ENCODE data around the gene FCN2.

The FCN2 gene

DNA sequence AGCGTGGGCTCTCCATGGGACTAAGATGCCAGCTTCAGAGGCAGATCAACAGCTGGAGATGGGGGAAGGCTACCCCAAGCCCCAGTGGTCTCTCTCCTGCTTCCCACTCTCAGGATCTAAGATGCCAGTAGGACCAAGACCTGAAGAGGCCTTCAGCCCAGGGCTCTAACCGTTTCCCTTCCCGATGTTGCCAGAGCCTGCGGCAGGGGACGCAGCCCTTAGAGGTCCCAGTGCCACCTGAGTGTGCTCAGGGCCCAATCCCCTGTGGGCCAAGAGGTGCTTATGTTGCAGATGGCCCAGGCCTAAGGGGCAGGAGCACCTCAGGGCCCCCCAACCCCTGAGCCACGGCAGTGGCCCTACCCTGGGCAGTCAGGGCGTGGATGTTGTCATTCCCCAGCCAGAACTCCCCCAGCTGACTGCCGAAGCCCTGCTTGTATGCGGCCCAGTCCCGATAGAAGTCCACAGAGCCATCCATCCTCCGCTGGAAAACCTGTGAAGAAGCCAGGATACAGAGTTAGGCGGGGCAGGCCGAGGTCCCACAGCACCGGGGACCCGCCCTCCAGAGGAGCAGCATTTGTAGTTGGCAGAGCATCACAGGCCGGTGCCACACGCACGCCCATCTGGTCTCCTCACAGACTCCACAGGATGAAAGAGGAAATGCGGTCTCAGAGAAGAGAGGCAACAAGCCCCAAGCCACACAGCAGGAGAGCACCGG is 31.7 kb downstream of the FCN2 start:
- DNase-seq (ENCODE audit: low read depth) = no peak

DNA sequence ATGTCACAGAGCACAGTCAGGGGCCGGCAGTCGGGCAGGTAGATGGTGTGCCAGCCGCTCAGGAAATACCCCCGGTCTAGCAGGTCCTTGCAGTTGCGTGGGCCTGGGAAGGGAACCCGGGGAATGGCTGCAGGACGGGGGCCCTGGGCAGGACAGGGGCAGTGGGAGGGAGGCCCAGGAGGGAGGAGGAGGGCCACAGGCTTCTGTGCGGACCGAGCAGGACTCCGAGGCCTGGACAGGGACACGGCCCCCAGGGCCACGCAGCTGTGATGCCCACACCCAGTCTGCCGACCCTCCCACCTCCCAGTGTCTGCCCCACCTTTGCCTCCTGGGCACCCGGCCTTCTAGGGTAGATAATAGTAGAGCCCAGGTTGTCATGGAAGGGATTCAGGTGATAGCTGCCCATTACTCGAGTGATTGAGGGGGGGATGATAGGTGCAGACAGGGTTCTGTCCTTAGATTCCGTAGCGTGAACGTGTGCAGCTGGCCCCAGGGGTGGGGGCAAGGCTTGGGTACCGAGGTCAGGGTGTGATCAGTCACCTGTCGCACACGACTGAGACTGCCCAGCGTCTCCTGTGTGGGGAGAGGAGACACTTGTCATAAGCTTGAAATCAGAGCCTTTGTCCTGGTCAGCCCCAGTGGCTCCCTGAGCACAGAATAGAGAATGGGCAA is 32.6 kb downstream of the FCN2 start:
- no peak for DNase-seq (ENCODE audit: low read depth)

DNA sequence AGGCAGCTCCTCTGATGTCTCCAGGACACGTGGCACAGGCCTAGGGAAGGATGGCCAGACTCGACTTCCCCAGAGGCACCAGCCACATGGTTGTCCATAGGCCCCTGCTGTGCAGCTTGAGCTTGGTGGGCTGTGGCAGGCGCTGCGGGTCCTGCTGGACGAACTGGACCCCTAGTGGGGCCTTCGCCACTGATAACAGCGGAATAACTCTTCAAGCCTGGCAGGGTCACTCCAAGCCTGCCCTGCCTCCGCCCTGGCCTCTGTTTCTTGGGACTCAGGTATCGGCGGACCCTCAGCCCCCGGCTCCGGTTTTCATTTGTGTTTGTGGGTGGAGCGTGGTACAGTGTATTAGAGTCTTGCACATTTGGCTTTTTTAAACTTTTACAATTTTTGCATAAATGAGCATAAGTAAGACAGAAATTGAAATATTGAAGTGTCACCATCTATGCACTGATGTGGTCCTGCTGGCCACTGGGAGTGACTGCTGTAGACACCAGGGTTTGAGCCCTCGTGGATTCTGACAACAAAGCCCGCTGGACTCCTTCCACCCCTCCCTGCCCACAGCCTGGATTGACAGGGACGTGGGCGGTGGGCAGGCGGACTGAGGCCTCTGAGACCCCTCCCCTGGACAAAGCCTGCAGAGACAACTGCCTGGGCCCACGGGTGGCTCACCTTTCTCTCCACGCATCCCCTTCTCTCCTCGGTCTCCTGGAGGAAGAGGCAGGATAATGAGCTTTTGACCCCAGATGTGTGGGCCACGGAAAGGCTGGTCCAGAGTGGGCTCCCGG is 33.3 kb downstream of the FCN2 start:
- no peak for DNase-seq (ENCODE audit: low read depth)

DNA sequence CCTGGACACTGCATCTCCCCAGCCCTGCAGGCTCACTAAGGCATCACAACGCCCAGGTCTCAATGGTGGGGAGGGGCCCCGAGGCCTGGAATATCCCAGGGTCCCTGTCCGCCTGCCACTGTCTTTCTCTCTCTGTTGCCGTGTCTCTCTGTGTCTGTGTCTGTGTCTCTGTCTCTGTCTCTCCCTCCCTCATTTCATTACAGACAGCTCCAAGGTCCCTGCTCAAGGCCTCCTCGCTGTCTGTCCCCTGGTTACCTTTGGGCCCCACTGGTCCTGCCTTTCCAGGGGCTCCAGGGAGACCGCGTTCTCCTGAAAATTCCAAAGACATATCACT is 33.9 kb downstream of the FCN2 start:
- no peak for DNase-seq (ENCODE audit: low read depth)

DNA sequence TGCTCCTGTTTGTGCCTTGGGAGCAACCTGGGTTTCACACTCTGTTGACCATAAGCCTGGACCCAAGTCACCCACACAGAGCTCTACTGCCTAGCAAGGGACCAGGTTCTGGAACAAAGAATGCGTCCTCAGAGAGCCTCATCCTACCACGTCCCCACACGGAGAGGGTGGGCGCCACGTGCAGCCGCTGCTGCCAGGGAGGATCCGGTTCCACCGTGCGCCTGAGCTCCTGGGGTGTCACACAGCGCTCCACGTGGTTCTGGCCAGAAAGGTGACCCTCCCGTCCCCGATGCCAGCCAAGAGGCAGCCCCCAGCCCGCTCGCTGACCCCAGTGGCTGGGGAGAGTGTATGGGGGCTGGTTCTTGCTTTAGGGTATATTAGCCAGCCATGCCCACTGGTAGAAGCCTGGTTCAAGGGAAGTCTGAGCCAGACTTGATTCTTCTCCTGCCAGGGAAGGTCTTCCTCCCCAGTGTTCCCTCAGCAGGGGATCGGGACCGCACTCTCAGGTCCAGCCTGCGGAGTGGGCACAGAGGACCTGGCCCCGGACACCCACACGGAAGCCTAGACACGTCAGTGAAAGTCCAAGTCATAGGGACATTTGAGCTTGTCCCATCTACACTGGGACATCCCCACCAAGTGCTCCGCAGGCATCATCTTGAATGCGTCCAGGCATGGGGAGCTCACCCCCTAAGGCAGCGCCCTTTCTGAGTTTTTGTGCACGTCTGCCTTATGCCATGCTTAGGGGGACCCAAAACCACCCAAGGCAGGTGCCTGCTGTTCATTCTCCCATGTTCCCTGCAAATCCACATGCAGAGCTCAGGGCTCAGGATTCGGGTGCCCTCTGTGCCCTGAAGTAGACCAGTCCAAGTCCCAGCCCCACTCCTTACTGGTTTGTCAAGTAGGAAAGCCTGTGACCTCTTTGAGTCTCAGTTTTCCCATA is 34.7 kb downstream of the FCN2 start:
- DNase-seq (ENCODE audit: low read depth) = no peak

DNA sequence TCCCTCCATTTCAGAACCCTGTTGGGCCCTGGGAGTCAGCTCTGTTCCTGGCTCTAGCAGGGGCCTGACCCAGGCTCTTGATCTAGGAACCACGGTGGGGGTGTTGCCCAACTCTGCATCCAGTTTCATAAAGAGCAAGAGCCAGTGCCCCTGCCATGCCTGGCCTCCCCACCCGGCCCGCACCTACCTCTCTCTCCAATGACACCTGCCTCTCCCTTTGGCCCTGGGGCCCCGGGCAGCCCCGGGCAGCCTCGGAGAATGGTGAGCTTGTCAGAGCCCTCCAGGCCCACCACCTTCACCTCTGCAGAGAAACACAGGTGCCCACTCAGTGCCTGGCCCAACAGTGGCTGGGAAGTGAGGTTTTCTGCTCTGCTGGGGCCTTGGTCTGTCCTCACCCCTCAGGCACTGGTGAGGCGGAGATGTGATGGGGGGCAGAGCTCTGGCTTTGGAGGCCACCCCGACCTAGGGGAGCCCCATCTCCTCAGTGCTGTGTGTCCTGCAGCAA is 35.6 kb downstream of the FCN2 start:
- no peak for DNase-seq (ENCODE audit: low read depth)

DNA sequence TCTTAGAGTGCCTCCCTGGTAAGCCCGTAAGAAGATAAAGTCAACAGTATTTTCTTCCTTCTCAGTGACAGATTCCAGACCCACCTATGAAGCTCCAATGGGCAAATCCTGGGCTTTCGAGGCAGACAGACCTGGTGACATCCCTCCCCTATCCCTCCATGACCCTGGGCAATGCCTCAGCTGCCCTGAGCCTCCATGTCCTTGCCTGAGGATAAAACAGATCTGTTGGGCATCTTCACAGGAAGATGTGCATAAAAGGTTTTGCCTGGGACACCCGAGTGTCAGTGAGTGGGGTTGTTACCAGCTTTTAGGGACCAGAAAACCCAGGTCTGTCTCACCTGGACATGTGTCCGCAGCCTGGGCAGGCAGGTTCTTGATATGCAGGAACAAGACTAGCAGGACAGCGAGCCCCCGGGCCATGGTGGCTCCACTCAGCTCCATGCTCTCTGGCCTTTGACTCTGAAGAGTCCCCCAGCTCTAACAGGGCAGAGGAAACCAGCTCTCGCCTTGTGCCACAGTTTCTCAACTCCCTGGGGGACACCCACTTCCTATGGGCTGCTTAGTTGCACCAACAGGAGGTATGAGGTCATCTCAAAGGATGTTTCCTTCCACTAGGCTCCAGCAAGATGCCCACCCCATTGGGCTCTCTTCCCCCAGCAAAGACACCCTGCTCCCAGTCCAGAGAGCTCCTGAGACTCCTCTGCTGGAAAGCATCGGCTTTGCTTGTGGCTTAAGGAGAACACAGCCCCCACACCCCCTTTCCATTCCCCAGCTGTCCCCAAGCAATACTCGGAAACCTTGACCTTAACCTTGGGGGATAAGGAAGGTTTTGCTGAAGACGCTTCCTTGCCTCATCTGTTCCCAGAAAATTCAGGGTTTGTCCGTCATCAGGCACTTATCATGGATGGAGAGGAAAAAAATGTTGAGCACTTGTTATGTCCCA is 37.1 kb downstream of the FCN2 start, which contains the start of gene FCN1:
Gene FCN1 (minus strand): TSS at position 482 of the 943 bp plus-strand sequence. CDS start 41 bp downstream, at position 441.
- DNase-seq (ENCODE audit: low read depth) = no peak

DNA sequence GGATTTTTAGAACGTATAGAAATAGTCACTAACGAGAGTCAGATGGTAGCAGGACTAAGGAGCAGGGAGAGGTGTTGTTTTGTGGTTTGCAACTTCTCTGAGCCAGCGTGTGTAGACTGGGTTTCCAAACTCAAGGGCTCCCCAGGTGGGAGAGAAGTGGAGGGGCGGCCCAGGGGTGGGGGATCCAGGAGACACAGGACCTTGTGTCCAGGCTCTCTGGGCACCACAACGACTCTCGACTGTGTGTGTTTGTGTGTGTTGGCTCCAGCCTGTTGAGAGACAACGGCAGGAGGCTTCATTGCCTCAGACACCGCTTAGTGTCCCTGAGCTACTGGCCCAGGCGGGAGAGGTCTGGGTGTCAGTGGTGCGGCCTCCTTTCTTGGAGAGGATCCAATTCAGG is 38.0 kb downstream of the FCN2 start:
- no peak for DNase-seq (ENCODE audit: low read depth)

DNA sequence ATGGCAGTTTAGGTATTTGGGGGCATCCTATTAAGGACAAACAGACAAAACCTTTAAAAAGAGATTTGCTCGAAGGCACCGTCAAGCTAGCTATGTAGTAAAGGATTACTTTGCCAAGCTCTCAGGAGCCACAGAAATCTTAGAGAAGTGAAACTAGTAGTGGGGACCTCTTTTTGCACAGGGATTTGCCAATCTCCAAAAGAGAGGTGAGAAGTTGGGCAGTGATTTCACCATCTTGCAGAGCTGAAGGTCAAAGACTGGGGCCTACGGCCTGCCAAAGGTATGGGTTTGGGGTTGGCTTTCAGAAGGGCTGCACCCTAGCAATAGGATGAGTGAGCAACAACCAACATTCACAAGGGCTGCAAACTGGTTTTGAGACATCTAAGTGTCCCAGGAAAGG is 38.7 kb downstream of the FCN2 start:
- no peak for DNase-seq (ENCODE audit: low read depth)

DNA sequence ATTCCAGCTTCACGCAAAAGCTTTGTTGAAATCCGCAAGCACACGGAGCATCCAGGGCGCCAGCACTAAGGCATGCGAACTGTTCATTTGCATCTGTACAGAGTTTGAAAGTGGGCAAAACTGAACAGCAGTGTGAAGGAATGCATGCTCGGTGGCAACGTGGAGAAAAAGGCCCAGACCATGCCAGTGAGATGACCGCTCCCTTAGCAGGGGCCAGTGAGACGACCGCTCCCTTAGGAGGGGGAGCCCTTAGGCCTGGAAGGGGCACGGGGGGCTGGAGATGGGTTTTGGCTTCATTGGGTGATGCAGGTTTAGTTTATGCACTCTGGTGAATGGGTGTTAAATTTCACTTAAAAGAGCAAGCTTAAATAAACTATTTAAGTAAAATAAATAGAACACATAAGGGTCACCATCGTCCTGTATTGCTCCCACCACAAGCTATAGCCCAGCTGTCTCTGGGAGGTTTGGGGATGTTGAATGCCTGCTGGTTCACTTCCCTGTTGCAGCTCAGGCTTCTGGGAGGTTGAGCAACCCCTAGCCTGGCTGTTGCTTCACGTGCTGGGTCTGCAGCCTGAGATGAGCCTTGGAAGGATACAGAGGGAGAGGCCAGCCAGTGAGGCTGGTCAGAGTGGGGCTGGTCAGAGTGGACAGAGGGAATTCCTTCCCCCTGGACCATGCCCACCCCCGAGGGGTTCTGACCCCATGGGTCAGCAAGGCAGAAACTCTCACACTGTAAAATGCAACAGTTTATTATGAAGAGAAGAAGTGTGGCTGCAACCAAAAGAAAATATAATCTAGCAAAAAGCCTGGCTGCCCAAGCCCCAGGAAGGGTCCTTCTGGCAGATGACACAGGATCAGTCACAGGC is 41.7 kb downstream of the FCN2 start:
- no peak for DNase-seq (ENCODE audit: low read depth)

DNA sequence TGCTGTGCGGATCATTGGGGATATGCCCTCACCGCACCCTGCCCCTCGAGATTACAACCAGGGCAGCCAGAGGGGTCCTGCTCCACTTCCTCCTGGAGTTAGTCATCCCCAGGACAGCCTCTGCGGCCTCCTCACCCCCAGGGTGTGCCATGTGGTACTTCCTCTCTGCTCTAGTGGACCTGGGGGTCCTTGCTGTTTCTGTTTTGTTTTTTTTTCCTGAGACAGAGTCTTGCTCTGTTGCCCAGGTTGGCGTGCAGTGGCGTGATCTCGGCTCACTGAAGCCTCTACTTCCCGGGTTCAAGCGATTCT is 42.3 kb downstream of the FCN2 start:
- DNase-seq (ENCODE audit: low read depth) = no peak

DNA sequence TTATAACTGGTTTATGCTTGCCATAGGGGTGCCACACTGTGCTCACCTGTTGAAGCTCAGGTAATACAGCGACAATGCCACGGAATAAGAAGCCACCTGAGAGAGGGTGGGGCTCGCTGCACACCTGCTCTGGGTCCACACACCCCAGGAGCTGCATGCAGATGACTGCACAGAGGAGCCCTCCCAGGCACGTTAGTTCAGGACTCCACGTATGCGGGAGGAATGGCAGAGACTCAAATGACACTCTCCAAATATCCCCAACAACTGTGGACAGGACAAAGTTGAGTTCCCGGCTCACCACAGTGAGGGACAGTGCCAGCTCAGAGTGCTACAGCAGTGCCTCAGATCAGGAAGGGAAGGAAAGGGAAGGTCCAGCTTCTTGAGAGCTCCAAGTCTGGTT is 42.9 kb downstream of the FCN2 start:
- no peak for DNase-seq (ENCODE audit: low read depth)

DNA sequence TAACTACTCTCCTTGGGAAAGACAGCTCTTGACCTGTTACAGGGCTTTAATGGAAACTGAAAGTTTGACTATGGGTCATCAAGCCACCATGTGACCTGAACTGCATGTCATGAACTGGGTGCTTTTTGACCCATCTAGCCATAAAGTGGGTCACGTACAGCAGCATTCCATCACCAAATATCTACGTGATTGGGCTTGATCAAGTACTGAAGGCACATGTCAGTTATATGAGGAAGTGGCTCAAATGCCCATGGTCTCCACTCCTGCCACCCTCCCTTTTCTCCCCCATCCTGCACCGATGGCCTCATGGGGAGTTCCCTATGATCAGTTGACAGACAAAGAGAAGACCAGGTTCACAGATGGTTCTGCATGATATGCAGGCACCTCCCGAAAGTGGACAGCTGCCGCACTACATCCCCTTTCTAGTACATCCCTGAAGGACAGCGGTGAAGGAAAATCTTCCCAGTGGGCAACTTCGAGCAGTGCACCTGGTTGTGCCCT is 44.5 kb downstream of the FCN2 start:
- DNase-seq (ENCODE audit: low read depth) = no peak

DNA sequence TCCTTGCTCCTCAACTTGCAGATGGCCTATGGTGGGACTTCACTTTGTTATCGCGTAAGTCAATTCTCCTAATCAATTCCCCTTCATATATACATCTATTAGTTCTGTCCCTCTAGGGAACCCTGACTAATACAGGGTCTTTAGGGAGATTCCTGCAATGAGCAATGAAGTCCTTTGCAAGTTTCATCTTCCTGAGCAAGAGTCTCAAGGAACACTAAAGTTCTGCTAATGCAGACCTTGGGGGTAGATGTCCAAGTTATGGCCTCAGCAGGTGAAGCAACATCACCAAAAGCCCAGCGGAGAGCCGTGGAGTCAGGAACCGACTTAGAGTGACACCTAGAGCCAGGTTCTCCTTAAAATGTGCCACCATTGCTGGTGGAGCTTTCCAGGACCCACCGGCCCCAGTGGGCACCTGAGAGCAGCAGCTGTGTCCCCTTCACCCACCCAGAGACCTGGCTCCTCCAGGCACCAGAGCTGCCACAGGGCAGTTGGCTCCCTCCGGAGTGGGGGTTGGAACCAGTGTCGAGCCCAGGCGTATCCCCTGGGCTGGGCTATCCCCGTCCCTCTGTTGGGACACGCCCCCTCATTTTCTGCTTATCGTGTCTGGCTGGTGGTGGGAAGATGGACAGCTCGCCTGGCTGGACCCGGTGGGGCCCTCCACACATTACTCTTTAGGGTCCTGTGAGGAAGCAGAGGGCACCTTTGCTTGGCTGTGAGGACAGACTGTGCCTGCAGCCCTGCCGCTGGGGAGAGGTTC is 48.0 kb downstream of the FCN2 start:
- DNase-seq (ENCODE audit: low read depth) = no peak

DNA sequence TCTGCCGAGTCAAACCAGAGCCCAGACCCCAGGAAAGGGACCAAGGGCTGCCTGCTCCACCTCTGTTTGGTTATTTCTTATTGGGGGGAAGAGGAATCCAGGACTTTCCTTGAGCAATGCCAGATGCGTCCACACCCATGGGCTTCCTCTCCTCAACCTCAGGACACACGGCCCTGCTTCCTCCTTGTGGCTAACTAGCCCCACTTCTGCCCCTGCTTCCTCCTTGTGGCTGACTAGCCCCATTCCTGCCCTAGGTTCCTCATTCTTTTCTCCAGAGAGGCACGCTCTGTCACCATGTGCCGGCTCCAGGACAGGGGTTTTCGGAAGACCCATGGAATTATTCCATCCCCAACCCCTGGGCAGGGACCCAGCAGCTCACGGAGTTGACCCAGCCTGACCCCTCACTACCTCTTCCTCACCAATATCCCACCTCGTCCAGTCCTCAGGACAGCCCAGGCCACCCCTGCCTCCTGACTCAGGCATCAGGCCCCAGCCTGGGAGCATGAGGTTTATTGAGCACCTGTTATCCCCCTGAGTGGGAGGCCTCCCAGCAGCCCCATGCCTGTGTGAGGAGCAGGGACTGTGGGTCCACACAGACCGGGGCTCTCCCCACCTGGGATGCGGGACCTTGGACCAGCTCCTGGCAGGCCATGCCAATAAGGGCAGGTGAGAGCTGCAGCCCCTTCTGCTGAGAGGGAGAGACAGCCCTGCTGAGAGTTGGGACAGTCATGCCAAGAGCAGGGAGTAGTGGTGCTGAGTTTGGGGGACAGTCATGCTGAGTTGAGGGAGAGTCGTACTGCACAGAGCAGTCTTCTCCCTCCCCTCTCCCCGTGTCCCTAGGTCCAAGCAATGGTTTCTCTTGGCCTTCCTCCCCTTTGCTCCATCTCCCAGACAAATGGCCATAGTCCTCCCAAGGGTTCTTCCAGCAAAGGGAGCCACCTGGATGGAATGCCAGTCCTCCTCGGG is 48.9 kb downstream of the FCN2 start:
- DNase-seq (ENCODE audit: low read depth) = no peak

DNA sequence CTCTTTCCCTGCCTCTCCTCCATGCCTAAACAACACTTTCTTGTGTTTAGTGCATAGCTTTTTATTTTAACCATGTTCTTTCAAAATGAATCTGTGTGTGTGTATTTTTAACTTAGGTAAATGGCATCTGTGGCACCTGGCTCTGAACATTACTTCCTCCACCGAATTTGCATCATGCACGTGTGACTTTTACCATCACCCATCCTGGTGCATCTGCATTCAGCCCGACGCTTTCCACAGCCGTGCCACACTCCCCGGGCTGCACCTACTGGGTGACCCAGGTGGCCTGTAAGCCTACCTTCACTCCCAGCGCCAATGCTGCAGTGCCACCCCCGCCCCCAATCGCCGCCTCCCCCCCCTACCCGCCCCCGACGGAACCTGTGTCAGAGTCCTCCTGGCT is 49.8 kb downstream of the FCN2 start:
- no peak for DNase-seq (ENCODE audit: low read depth)

DNA sequence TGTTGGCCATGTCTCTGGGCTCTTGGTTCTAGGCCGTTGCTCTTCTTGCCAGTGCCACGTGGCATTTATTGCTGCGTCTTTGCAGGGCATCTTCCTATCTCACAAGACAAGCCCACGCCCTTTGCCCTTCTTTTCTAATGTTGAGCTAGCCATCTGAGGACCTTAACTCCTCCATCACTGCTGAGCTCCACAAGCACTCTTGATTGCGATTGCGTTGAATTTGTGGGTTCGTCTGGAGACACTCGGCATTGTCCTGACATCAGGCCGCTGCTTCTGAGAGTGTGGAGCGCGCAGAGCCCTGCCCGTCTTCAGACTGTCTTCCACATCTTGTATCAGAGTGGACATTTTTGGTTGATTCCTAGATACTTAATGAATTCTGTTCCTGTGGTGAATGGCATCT is 51.6 kb downstream of the FCN2 start:
- DNase-seq (ENCODE audit: low read depth) = no peak

DNA sequence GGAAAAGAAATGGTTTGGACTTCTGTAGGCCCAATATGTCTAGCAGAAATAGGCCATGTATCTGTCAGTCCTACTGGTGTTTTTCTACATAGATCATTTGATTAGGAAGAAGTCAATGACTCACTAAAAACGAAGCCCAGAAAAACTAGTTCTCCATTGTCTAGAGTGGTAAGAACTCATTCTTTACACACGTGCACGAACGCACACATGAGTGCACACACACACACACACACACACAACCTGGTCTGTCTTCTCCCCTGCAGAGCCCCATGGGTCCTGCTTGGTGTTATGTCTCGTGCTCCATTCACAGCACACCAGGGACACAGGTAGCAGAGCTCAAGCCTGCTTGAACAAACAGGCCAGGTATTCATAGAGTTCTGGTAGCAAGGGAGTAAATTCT is 52.0 kb downstream of the FCN2 start:
- DNase-seq (ENCODE audit: low read depth) = no peak
